ENCODE data around the gene DNAJA3. TPM values are rescaled to one million over a fixed set of nuclear protein-coding genes. Genes with fewer than 3 reads are reported as not detected.

Gene DNAJA3
- total RNA-seq, 1 experiment from 2014 or later, result 44.0 TPM

Other genes with a start within 250 kb of the DNAJA3 start
- under 0.01 TPM in 1 of 2 replicates, not detected in the other for gene SRL, start 183.8 kb upstream of the DNAJA3 start, total RNA-seq (2014; rRNA removed; shearing (Covaris generic))
- gene TFAP4, start 152.8 kb upstream of the DNAJA3 start, total RNA-seq (2014; rRNA removed; shearing (Covaris generic)), result 5.9 and 6.6 TPM in 2 replicates
- gene GLIS2, start 109.8 kb upstream of the DNAJA3 start, total RNA-seq (2014; rRNA removed; shearing (Covaris generic)), result 0.24 and 0.49 TPM in 2 replicates
- 25.8 and 46.3 TPM in 2 replicates for gene PAM16, start 74.5 kb upstream of the DNAJA3 start, total RNA-seq (2014; rRNA removed; shearing (Covaris generic))
- gene VASN, start 54.0 kb upstream of the DNAJA3 start, total RNA-seq (2014; rRNA removed; shearing (Covaris generic)), result 23.1 and 28.3 TPM in 2 replicates
- 13.8 and 18.9 TPM in 2 replicates for gene CORO7, start 9.3 kb upstream of the DNAJA3 start, total RNA-seq (2014; rRNA removed; shearing (Covaris generic))
- gene NMRAL1, start 48.8 kb downstream of the DNAJA3 start, total RNA-seq (2014; rRNA removed; shearing (Covaris generic)), result 48.4 and 66.5 TPM in 2 replicates
- 39.8 and 44.8 TPM in 2 replicates for gene HMOX2, start 50.5 kb downstream of the DNAJA3 start, total RNA-seq (2014; rRNA removed; shearing (Covaris generic))
- gene CDIP1, start 112.9 kb downstream of the DNAJA3 start, total RNA-seq (2014; rRNA removed; shearing (Covaris generic)), result 0.78 and 1.1 TPM in 2 replicates
- gene C16orf96, start 130.5 kb downstream of the DNAJA3 start, total RNA-seq (2014; rRNA removed; shearing (Covaris generic)), result not detected in 2 replicates
- gene UBALD1, start 189.0 kb downstream of the DNAJA3 start, total RNA-seq (2014; rRNA removed; shearing (Covaris generic)), result 3.3 and 4.7 TPM in 2 replicates
- gene MGRN1, start 199.0 kb downstream of the DNAJA3 start, total RNA-seq (2014; rRNA removed; shearing (Covaris generic)), result 10.4 and 18.3 TPM in 2 replicates